ENCODE data around the gene FGFRL1.

The FGFRL1 gene

GRCh38 chr4:1014291-1015167 lies 3.1 kb downstream of the FGFRL1 start:
- Histone ChIP-seq H4K20me1 (ENCODE audit: insufficient read depth, low read length) (no peaks in the 10 kb centered on the region), H2AFZ (ENCODE audit: low read depth, low read length) (no peak overlapping the region), H3K4me1 (ENCODE audit: low read length) (no peaks in the 10 kb centered on the region), H3K4me3 (ENCODE audit: low read length) (no peak overlapping the region), H3K9ac (ENCODE audit: low read length) (no peak overlapping the region), H3K27ac (ENCODE audit: low read length) (no peak overlapping the region), H3K27me3 (ENCODE audit: low read depth, low read length) (no peaks in the 10 kb centered on the region), H3K9me3 (ENCODE audit: insufficient read depth, low read length) (no peaks in the 10 kb centered on the region), H3K79me2 (ENCODE audit: low read length) (no peaks in the 10 kb centered on the region), H3K4me2 (ENCODE audit: low read length) (no peak overlapping the region), H3K36me3 (replicated peaks; ENCODE audit: low read depth, low read length) (no peaks in the 10 kb centered on the region)
- TF ChIP-seq CTCF (IDR thresholded peaks at IDR 0.05; ENCODE audit: low read depth, low read length) (no peak), EZH2phosphoT487 (IDR thresholded peaks at IDR 0.05; ENCODE audit: low read depth) (no peak)

GRCh38 chr4:1015179-1015578 lies 3.8 kb downstream of the FGFRL1 start:
- Histone ChIP-seq H3K4me3 (ENCODE audit: low read length) (no peak overlapping the region), H3K4me2 (ENCODE audit: low read length) (no peak overlapping the region), H4K20me1 (ENCODE audit: insufficient read depth, low read length) (no peaks in the 10 kb centered on the region), H3K36me3 (replicated peaks; ENCODE audit: low read depth, low read length) (no peaks in the 10 kb centered on the region), H3K27ac (ENCODE audit: low read length) (no peak overlapping the region), H3K9me3 (ENCODE audit: insufficient read depth, low read length) (no peaks in the 10 kb centered on the region), H2AFZ (ENCODE audit: low read depth, low read length) (no peak overlapping the region), H3K27me3 (ENCODE audit: low read depth, low read length) (no peaks in the 10 kb centered on the region), H3K4me1 (ENCODE audit: low read length) (no peaks in the 10 kb centered on the region), H3K9ac (ENCODE audit: low read length) (no peak overlapping the region), H3K79me2 (ENCODE audit: low read length) (no peaks in the 10 kb centered on the region)
- TF ChIP-seq CTCF (IDR thresholded peaks at IDR 0.05; ENCODE audit: low read depth, low read length) (0 out of 2 replicates have a peak, but pooled peaks have one; percentile 6), EZH2phosphoT487 (IDR thresholded peaks at IDR 0.05; ENCODE audit: low read depth) (no peak)

GRCh38 chr4:1015746-1016145 lies 4.3 kb downstream of the FGFRL1 start:
- Histone ChIP-seq H3K36me3 (replicated peaks; ENCODE audit: low read depth, low read length) (no peaks in the 10 kb centered on the region), H3K27me3 (ENCODE audit: low read depth, low read length) (no peaks in the 10 kb centered on the region), H3K79me2 (ENCODE audit: low read length) (no peaks in the 10 kb centered on the region), H3K4me3 (ENCODE audit: low read length) (no peak overlapping the region), H3K4me2 (ENCODE audit: low read length) (no peak overlapping the region), H3K9me3 (ENCODE audit: insufficient read depth, low read length) (no peaks in the 10 kb centered on the region), H3K4me1 (ENCODE audit: low read length) (no peaks in the 10 kb centered on the region), H2AFZ (ENCODE audit: low read depth, low read length) (no peak overlapping the region), H4K20me1 (ENCODE audit: insufficient read depth, low read length) (no peaks in the 10 kb centered on the region), H3K27ac (ENCODE audit: low read length) (no peak overlapping the region), H3K9ac (ENCODE audit: low read length) (no peak overlapping the region)
- no peak for TF ChIP-seq EZH2phosphoT487 (IDR thresholded peaks at IDR 0.05; ENCODE audit: low read depth)
- no peak for TF ChIP-seq CTCF (IDR thresholded peaks at IDR 0.05; ENCODE audit: low read depth, low read length)

GRCh38 chr4:1017211-1017610 lies 5.8 kb downstream of the FGFRL1 start:
- no peak overlapping the region for H3K27ac ChIP-seq (ENCODE audit: low read length)
- H3K36me3 ChIP-seq (replicated peaks; ENCODE audit: low read depth, low read length) = no peaks in the 10 kb centered on the region
- H4K20me1 ChIP-seq (ENCODE audit: insufficient read depth, low read length) = no peaks in the 10 kb centered on the region
- no peaks in the 10 kb centered on the region for H3K27me3 ChIP-seq (ENCODE audit: low read depth, low read length)
- H3K4me2 ChIP-seq (ENCODE audit: low read length) = no peak overlapping the region
- H3K9ac ChIP-seq (ENCODE audit: low read length) = no peak overlapping the region
- no peaks in the 10 kb centered on the region for H3K9me3 ChIP-seq (ENCODE audit: insufficient read depth, low read length)
- no peak overlapping the region for H3K4me3 ChIP-seq (ENCODE audit: low read length)
- H2AFZ ChIP-seq (ENCODE audit: low read depth, low read length) = no peak overlapping the region
- TF ChIP-seq CTCF (IDR thresholded peaks at IDR 0.05; ENCODE audit: low read depth, low read length) = no peak
- no peak for TF ChIP-seq EZH2phosphoT487 (IDR thresholded peaks at IDR 0.05; ENCODE audit: low read depth)
- peaks cover 12% of the 10 kb centered on the region for H3K4me1 ChIP-seq (ENCODE audit: low read length)
- H3K79me2 ChIP-seq (ENCODE audit: low read length) = no peaks in the 10 kb centered on the region
